ENCODE measurements around the gene STIL.

The STIL gene

DNA sequence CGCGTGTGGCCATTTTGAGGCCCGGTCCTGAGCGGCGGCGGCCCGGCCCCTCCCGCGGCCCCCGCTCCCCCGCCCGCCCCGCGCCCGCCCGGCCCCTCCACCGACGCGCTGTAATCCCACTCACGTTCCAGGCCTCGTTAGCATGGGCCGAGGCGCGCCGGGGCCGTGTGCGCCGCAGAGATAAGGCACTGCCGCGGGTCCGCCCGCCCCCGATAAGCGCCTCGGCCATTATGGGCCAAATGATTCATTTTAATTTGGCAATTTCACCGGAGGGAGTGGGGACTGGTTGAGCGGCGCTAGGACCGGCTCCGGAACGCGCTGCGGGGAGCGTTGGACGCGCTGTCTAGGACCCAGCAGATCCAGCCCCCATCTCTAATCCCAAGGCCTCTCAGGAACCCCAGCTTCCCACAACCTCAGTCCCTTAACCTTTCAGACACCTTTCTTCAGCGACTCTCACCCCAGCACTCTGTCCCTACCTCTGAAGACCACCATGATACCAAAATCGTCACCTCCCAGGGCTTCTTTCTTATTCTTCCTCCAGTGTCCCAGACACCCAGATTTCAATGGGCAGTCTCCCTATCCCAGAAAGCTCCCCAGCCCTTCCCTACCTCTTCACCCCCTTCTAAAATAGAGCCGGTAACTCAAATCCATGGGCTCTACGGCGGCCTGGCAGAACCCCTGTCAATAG lies 81.6 kb downstream of the STIL start, which contains the start of gene TAL1:
TAL1 (minus strand) TSS at position 39 of the 688 bp plus-strand sequence. CDS start 6,337 bp downstream, outside the sequence.
- DNase-seq, result no peak

DNA sequence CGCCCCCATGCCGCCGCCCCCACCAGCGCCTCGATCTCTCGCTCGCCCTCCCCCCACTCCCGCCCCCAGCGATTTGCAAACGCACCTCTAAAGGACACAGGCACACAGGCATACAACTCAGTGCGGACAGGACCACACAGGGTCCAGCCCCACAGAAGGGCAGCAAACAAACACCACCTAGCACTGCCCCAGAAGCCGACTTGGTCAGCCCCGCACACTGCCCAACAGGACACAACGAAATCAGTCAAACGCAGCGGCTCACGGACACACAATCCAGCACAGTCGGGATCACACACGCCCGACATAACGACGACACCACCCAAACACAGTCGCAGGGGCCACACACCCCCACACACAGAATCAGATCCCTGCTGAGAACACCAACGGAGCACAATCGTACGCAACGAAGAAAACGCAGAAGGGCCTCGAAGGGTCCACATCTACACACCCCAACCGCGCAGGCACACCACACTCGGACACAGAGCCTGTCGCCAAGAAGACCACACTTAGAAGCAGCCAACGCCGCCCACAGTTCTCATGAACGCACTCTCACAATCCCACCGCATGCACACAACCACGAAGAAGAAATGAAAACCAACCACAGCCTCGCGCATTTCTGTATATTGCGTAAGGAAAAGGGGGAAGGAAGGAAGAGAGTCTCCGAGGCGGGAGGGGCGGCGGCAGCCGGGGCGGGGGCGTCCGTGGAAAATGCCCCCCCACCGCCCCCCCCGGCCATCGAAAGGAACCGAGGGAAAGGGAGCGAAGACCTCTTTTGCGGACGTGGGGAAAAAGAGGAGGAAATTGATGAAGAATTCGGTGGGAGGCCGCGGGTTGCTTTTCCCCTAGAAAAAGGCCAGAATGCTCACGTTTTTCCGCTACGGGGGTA lies 82.4 kb downstream of the STIL start:
- DNase-seq, result peak; percentile 16

GRCh38 chr1:47230692-47231300 lies 83.2 kb downstream of the STIL start:
- DNase-seq, result peak; percentile 26

DNA sequence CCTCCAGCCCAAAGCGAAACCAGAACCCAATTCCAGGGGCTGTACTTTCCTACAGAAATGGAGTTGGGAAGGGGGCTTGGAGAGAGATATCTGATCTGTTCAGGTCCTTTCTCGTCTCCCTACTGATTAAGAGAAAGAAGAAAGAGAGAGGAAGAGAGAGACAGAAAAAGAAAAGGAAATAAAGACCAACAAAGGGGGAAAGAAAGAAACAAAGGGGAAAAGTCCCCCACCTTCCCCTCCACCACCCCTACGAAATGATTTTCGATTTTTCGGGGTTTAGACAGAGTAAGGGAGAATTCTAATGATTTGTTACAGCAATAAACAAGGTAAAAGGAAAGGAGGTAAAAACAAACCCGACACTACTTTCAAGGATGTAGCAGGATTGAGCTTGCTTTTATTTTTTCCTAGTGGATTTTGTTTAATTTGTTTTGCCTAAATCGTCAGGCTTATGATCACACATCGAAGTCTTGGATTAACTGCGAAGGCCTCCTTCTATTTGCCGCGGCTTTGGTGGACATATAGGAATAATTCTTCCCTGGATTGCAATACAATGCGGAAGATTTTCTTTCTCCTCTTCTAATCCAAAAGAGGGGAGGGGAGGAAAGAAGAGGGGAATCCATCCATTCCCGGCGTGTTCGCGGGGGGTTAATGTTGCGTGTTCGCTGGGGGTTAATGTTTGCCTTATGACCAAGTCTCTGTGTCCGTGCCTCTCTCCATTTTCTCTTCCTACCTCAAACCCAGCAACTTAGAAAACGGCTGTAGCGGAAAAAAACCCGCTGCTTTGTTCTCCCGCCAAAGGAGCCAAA lies 83.9 kb downstream of the STIL start:
- no peak for DNase-seq

GRCh38 chr1:47229031-47229885 lies 84.7 kb downstream of the STIL start:
- DNase-seq, result no peak

- no peak for DNase-seq
Measured at GRCh38 chr1:47228644-47229030, 85.3 kb downstream of the STIL start.

DNA sequence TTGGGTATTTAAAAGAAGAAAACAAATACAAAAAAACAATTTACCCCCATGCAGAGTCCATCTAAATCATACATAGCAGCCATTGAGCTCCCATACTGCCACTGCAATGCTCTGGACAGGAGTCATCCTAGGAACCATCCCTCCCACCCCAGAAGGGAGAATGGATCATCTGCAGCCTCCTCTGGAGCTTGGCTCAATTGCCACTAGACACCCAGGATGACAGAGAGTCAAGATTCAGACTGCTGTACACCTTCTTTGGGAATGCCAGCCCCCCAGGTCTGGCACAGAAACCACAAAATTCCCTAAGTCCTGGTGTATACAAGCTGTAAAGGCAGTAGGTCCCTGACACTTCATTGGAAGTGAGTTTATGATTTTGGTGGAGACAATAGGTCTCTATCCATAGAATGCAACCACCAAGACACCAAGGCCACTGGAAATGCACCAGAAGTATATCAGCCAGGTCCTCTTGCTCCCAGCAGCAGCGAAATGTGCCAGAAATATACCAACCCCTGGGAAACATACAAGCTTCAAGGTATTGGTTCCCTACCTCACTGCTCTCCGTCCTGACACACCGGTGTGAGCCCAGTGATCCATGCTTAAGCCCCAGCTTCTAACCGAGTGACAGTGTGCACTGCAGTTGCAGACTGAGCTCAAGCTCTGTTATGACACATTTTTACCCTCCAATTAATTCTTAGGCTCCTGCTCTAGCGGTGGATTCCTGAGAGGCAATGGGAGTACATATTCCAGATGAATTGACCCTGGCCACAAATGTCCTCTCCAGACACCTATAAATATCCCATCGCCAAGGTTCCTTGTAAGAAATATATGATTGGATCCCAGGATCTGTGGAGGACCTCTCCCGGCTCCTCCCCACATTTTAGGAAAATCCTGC lies 86.4 kb downstream of the STIL start:
- DNase-seq, result no peak

GRCh38 chr1:47226839-47227215 lies 87.1 kb downstream of the STIL start:
- DNase-seq, result no peak

GRCh38 chr1:47226121-47226838 lies 87.7 kb downstream of the STIL start:
- no peak for DNase-seq

DNA sequence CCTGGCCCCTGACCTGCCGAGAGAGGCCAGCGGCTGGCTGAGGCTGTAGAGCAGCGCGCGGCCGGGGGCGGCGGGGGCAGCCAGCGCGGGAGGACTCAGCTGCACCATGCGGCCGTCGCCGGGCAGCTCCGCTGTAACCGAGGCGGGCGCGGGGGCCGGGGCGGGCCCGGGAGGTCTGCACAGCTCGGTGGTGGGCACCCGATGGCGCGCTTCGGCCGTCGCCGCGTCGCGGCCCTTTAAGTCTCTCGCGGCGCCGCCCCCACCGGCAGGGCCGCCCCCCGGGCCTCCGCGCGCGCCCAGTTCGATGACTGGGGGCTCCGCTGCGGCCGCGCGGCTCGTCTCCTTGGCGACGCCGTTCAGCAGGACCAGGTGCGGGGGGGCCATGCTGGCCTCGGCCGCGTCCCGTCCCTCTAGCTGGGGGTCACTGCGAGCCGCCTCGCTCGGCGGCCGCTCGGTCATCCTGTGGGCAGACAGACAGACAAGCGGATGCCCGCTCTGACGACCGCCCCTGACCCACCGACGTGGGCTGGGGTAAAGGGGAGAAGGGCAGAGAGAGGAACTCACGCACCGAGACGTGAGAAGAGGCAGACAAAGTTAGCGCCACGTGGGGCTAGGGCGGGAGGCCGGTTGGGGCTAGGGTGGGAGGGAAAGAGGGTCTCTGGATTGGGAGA lies 88.4 kb downstream of the STIL start:
- no peak for DNase-seq

DNA sequence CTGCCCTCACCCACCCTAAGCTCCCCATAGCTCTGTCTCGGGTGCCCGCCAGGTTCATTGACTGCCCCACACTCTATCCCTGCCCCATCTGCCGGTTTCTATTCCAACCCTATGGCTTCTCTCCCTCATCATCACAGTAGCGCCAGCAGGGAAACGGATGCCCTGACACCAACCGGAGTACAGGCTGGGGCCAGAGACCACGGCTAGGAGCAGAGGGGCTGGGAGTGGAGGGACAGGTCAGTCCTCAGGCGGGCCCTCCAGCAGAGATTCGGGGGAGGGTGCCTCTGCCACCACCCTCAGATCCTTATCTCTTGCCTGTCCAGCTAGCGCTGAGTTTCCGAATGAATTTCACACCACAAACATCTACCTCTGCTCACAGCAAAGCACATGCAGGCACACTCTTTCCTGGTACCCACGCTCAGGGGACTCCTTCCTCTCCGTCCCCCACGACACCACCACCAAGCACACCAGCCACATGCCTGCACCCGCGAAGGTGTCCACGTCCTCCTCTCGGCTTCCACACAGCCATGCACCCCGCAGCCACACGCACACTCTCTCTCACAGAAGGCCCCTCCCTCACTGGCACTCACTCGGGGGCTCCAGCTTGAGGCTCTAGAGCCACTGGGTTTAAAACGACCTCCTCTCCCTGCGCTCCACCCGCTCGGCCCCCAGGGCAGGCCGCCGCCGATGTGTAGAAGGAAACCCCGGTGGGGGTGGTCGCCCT lies 89.1 kb downstream of the STIL start:
- no peak for DNase-seq

DNA sequence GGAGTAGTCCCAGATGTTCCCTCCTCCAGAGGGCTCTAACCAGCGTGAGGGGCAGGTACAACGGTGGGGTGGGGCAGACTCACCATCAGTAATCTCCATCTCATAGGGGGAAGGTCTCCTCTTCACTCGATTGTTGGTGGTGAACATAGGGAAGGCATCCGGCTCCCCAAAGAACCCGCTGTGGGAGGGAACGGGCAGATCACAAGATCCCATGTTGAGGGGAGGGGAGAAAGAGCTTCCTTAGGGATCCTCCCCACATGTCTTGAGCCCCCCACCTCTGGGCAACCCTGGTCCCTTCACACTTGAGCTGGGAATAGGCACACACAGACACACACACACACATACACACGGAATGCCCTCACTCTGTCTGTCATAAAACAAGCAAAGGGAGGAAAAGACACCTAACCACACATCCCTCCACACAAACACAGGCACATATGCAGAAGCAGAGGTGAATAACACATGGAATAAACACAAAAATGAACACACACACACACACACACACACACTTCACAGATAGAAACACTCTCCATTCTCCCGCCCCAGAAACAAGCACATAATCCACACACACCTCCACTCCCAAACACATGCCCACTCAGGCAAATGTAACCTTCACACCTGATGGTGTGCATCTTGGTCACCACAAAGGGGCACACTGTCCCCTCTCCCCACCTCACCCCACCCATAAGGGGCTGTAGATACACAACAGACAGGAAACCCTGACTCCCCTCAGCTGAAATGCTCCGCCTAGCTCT lies 89.8 kb downstream of the STIL start:
- DNase-seq, result no peak

DNA sequence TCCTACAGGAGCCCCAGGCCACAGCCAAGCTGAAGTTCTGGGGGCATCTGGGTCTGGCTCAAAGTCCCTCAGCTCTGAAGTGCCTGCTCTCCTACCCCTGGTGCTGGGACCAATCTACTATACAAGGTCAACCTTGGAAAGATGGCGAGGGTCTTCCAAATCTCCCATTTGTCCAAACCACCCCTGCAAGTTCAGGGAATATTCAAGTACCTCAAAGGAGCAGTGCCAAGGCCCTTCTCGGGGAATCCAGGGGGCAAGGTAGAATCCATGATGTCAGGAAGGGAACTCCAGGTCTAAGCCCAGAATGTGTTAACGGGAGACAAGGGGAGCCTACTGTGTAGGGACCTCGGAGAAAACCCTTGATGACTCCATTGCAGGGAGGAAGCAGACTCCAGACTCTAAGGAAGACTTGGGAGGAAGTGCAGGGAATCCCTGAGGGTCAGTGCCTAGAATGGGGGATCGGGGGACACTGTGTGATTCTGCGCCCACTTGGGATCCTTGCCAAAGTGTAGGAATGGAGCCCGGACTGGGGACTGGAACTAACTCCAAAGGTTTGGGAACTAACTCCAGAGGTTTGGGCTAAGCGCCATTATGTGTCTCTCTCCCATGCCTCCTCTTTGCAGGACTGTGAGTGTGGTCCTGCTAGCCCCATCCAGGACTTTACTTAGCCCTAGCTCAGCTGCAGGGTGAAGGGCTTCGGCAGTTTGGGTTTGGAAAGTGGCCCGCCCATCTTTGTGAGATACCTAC lies 90.6 kb downstream of the STIL start:
- DNase-seq, result no peak

GRCh38 chr1:47222476-47222875 lies 91.5 kb downstream of the STIL start:
- no peak for DNase-seq

GRCh38 chr1:47219590-47220220 lies 94.2 kb downstream of the STIL start:
- DNase-seq, result no peak

- no peak for DNase-seq
Measured at GRCh38 chr1:47219001-47219400, 94.9 kb downstream of the STIL start.
